SU-DHL-6 (cell line): ENCODE results near the gene SGCD.

Experiments
- EZH2phosphoT487 ChIP-seq: fragments of 200-600 bp; sonication (generic), shearing (Covaris generic); conservative IDR thresholded peaks from 2 replicates; pipeline ENCODE4 v1.6.1; 2018; ENCODE audit warnings: mild to moderate bottlenecking, antibody characterized with exemption, low read length, moderate library complexity, mixed read lengths
- TF ChIP-seq, protein P1 (sequence below): fragments of 200-600 bp; sonication (generic); IDR thresholded peaks from one replicate; pipeline ENCODE4 v1.5.1; 2017; ENCODE audit warnings: antibody characterized with exemption, mild to moderate bottlenecking, low read length, moderate library complexity; ENCODE audit not compliant: insufficient read depth, poor library complexity, severe bottlenecking

DNA sequence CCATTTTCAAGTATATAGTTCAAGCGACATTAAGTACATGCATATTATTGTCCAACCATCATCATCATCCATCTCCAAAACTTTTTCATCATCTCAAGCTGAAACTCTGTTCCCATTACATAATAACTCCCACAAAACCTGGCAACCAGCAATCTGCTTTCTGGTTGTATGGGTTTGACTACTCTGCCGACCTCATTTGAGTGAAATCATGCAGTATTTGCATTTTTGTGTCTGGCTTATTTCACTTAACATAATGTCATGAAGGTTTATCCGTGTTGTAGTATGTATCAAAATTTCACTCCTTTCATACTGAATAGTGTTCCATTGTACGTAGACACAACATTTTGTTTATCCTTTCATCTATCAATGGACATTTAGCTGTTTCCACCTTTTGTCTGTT, 74.8 kb downstream of the SGCD start:
- TF ChIP-seq, protein P1, sequence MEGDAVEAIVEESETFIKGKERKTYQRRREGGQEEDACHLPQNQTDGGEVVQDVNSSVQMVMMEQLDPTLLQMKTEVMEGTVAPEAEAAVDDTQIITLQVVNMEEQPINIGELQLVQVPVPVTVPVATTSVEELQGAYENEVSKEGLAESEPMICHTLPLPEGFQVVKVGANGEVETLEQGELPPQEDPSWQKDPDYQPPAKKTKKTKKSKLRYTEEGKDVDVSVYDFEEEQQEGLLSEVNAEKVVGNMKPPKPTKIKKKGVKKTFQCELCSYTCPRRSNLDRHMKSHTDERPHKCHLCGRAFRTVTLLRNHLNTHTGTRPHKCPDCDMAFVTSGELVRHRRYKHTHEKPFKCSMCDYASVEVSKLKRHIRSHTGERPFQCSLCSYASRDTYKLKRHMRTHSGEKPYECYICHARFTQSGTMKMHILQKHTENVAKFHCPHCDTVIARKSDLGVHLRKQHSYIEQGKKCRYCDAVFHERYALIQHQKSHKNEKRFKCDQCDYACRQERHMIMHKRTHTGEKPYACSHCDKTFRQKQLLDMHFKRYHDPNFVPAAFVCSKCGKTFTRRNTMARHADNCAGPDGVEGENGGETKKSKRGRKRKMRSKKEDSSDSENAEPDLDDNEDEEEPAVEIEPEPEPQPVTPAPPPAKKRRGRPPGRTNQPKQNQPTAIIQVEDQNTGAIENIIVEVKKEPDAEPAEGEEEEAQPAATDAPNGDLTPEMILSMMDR = no peak
- TF ChIP-seq EZH2phosphoT487 = no peak
